WI38 (cell line): ENCODE results near the gene TTLL13.
"Not testable (repeated sequence)": the region's sequence is repeated elsewhere in the genome, so short reads cannot be mapped to it uniquely, and the experiment has no call there.

Experiments
- H3K4me3 ChIP-seq: 2 replicates; pipeline ENCODE4 v1.5.1; 2011; ENCODE audit warnings: low read depth, mild to moderate bottlenecking, control low read depth, low read length
- TF ChIP-seq, protein P1 (sequence below): IDR thresholded peaks from 2 replicates; pipeline ENCODE4 v1.5.1; 2012; ENCODE audit warnings: low read depth, mild to moderate bottlenecking, control low read depth, low read length

TTLL13 gene

GRCh38 chr15:90270502-90271150 is 21.3 kb downstream of the TTLL13 start:
- H3K4me3 ChIP-seq = no peak overlapping the region
- TF ChIP-seq, protein P1, sequence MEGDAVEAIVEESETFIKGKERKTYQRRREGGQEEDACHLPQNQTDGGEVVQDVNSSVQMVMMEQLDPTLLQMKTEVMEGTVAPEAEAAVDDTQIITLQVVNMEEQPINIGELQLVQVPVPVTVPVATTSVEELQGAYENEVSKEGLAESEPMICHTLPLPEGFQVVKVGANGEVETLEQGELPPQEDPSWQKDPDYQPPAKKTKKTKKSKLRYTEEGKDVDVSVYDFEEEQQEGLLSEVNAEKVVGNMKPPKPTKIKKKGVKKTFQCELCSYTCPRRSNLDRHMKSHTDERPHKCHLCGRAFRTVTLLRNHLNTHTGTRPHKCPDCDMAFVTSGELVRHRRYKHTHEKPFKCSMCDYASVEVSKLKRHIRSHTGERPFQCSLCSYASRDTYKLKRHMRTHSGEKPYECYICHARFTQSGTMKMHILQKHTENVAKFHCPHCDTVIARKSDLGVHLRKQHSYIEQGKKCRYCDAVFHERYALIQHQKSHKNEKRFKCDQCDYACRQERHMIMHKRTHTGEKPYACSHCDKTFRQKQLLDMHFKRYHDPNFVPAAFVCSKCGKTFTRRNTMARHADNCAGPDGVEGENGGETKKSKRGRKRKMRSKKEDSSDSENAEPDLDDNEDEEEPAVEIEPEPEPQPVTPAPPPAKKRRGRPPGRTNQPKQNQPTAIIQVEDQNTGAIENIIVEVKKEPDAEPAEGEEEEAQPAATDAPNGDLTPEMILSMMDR = no peak

DNA sequence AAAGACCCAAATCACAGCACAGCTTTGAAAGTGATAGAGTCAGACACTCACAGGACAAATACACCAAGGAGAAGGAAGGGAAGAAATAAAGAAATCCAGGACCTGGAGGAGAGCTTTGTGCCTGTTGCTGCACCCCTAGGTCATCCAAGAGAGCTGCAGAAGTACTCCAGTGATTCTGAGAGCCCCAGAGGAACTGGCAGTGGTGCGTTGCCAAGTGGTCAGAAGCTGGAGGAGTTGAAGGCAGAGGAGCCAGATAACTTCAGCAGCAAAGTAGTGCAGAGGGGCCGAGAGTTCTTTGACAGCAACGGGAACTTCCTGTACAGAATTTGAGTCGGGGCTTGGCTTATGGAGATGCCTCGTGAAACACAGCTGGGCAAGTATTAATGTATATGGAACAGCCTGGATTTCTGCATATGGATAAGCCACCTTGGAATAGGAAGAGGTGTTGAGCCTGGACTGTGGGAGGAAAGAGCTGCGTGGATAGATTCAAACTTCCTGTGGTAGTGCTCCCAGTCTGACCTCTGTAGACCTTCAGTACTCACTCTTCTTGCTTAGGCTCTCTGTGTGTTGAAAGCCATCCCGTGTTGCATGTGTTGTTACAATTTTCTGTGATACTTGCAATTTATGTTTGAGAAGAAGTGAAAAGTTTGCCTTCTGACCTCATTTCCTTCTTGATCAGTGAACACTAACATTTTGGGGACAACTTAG is 22.3 kb downstream of the TTLL13 start:
- H3K4me3 ChIP-seq = no peak overlapping the region
- TF ChIP-seq, protein P1 = no peak

DNA sequence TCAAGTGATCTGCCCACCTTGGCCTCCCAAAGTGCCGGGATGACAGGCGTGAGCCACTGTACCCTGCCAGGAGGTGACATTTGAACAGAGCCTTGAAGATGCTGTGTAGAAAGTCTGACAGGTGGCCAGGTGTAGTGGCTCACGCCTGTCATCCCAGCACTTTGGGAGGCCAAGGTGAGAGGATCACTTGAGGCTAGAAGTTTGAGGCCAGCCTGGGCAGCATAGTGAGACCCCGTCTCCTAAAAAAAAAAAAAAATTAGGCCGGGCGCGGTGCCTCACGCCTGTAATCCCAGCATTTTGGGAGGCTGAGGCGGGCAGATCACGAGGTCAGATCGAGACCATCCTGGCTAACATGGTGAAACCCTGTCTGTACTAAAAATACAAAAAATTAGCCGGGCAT is 29.1 kb downstream of the TTLL13 start:
- H3K4me3 ChIP-seq = not testable (repeated sequence)

DNA sequence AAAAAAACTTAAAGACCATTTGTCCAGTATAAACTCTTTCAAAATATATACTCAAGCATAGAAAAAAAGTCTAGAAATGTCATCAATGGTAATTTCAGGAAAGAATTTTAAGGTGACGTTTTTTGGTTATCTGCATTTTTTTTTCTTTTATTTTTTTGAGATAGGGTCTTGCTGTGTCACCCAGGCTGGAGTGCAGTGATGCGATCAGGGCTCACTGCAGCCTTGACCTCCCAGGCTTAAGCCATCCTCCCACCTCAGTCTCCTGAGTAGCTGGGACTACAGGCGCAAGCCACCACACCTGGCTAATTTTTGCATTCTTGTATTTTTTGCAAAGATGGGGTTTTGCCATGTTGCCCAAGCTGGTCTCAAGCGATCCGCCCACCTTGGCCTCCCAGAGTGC is 31.4 kb downstream of the TTLL13 start:
- not testable (repeated sequence) for H3K4me3 ChIP-seq

DNA sequence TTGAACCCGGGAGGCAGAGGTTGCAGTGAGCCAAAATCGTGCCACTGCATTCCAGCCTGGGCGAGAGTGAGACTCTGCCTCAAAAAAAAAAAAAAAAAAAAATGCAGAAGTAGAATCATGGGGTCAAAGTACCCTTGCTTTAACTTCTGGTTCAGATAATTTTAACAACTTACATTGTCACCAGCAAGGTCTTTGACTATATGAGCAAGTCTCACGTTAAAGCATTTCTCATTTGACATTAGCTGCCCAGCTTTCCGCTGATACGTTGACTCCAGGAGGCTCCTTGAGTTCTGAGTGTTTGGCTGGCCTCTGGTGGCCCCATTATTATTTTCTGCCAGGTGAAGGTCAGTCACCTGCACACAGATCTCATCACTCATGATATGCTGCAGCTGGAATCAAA is 32.3 kb downstream of the TTLL13 start:
- H3K4me3 ChIP-seq = not testable (repeated sequence)

GRCh38 chr15:90286678-90287077 is 37.3 kb downstream of the TTLL13 start:
- TF ChIP-seq, protein P1 = 0 out of 2 replicates have a peak, but pooled peaks have one; percentile 13
- H3K4me3 ChIP-seq = no peak overlapping the region

- no peak overlapping the region for H3K4me3 ChIP-seq
- TF ChIP-seq, protein P1 = no peak
Observed at GRCh38 chr15:90287101-90287500, 37.7 kb downstream of the TTLL13 start.

DNA sequence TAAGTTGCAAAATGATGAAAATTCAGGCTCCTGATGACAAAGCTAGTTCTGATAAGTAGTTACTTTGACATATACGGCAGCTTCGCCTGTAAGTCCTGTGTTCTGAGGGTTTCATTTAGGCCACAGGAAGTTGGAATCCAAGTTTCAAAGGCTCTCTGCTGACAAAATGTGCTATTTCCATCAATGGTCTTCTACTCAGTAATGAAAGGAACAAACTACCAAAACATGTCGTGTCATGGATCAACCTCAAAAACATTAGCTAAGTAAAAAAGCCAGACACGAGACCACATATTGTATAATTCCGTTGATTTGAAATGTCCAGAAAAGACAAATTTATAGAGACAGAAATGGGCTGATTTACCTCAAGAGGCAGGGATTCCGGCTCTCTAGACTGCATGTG is 38.6 kb downstream of the TTLL13 start:
- H3K4me3 ChIP-seq = no peak overlapping the region
- TF ChIP-seq, protein P1 = no peak
